Endothelial cell of umbilical vein (primary cell): ENCODE data around the gene CEBPB.

ENCODE experiments used
- CTCF ChIP-seq, 2 donors: IDR thresholded peaks; 1 replicate in 1 of 2; 2 replicates in 1 of 2; pipeline ENCODE4 v1.5.1; 2011; ENCODE audit warnings: low read length in 2 of 2, mild to moderate bottlenecking in 2 of 2, moderate library complexity in 2 of 2, control low read depth in 1 of 2, inconsistent platforms in 1 of 2, low read depth in 1 of 2; ENCODE audit not compliant: insufficient read depth in 1 of 2; ENCODE audit errors: extremely low read depth in 1 of 2
- EZH2 ChIP-seq: IDR thresholded peaks from 2 replicates; pipeline ENCODE4 v1.6.1; 2012; ENCODE audit warnings: borderline replicate concordance, low read depth, mild to moderate bottlenecking, moderate library complexity, low read length, inconsistent platforms; ENCODE audit not compliant: severe bottlenecking
- MAX ChIP-seq: IDR thresholded peaks from 2 replicates; pipeline ENCODE4 v1.6.1; 2011; ENCODE audit not compliant: insufficient read depth, insufficient read length
- MYC ChIP-seq: IDR thresholded peaks from one replicate; pipeline ENCODE4 v1.6.1; 2011; ENCODE audit warnings: mild to moderate bottlenecking, low read depth, low read length
- POLR2A ChIP-seq: IDR thresholded peaks from 2 replicates; pipeline ENCODE4 v1.6.1; 2012; ENCODE audit warnings: low read depth, mild to moderate bottlenecking, control low read depth, low read length
- POLR2AphosphoS5 ChIP-seq: IDR thresholded peaks from 2 replicates; pipeline ENCODE4 v1.6.1; 2012; ENCODE audit warnings: low read depth, mild to moderate bottlenecking, control low read depth, low read length, moderate library complexity; ENCODE audit not compliant: insufficient read depth

GRCh38 chr20:50198716-50199115, 8.1 kb downstream of the CEBPB start:
- no peak for TF ChIP-seq POLR2A
- no peak for TF ChIP-seq CTCF (IDR thresholded peaks at IDR 0.05; ENCODE audit: extremely low read depth in 1 of 2, insufficient read depth in 1 of 2, low read depth in 1 of 2, low read length in 2 of 2)
- TF ChIP-seq MAX: no peak
- no peak for TF ChIP-seq EZH2
- no peak for TF ChIP-seq POLR2AphosphoS5
- TF ChIP-seq MYC: no peak
